GM19025 (cell line): ENCODE measurements around the gene TDRD9.

Source experiments
- ATAC-seq: cut with Tn5 transposase; IDR thresholded peaks from one replicate; pipeline ENCODE4 v1.9.1; 2021; ENCODE audit warnings: mild to moderate bottlenecking, low read depth, moderate library complexity; ENCODE audit not compliant: unreplicated experiment

The TDRD9 gene

DNA sequence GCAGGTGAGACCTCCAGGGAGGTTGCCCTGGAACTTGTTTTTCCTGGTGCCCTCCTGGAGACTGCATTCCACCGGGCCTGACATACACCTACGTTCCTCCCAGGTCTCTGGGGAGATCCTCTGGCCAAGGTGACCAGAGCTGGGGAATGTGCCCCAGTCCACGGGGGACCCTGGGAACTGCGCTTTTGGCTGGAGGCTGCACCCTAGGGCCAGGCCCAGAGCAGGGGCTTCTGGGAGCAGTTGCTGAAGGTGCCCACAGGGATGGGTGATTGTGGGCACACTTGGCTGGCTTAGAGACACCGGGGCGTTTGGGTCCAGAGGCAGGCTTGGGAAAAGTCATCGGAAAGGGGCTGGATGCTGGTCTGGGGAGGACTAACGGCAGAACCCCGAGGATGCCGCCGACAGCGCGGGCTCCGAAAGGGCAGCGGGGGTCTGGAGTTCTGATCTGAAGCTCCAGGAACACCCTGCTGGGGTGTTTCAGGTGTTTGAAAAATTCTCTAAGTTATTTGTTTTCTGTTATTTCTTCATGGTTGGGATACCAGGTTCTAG is 36.5 kb upstream of the TDRD9 start:
- no peak for ATAC-seq

DNA sequence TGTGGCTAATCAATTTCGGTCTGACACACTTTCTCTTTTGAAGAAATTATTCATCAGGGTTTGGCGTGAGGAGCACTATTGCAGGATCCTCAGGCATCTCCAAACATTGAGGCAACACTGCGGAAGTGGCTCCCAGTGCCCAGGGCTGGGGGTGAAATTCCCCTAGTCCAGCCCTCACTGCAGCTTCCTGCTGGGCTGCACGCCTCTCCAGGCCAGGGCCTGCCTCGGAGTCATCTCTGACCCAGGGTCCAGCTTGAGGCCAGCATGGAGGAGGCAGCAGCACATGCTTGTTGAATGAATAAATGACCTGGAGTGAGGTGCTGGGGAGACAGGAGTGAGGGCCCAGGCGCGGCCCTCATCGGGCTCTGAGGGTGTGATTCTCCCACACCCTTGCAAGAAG is 36.0 kb upstream of the TDRD9 start:
- ATAC-seq = no peak

DNA sequence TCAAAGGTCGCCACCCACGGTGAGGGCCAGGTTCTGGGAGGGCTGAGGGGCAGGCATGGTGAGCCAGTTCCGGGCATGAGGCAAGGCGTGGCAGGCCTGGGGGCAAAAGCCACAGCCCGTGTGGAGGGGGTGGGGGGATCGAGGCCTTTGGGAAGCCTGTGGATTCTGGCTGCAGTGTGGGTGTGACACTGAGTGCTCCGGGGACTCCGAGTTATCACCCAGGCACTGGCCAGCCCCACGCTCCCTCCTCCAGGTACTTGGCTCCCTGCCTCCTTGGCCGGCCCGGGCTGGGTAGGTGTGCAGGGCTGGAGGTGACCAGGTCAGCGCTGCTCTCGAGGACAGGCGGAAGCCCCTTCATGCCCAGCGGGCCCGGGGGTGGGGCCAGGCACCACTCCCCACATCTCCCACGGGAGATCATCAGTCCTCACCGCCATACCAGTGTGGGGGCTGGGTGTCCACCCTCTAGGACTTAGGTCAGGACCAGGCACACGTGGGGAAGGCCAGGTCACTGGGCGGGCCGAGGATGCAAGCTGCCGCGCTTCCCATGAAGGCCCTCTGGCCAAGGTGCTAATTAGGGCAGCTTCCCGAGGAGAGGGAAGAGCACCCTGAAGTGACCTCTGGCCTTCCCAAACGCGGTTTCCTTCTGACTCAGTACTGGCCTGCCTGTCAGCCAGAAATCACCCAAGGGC is 34.1 kb upstream of the TDRD9 start:
- no peak for ATAC-seq

DNA sequence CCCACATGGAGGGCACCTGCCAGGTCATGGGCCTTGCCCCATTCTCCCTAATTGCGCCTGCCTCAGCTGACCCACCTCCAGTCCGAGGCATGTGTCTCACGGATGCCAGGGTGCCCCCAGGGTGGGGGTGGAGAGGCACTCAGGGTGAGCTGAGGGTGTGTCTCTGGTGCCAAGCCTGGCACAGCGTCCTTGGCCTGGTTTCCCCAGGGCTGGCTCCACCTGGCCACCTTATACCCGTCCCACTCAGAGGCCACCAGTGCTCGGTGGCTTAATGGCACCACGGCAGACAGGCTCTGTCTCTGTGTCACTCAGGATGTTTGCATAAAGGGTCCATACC is 33.6 kb upstream of the TDRD9 start:
- ATAC-seq = no peak

DNA sequence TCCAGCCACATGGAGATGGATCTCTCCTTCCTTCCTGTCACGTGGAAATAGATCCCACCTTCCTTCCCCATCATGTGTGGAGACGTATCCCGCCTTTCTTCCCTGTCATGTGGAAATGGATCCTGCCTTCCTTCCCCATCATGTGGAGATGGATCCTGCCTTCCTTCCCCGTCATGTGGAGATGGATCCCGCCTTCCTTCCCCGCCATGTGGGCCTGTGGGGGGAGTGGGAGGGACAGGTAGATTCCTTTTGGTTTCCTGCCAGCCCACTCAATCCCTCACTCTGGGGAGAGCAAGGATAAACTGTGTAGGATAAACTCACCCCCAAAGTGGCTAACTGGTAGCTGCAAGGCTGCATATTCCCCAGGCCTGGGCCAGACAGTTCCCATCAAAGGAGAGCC is 31.7 kb upstream of the TDRD9 start:
- no peak for ATAC-seq

DNA sequence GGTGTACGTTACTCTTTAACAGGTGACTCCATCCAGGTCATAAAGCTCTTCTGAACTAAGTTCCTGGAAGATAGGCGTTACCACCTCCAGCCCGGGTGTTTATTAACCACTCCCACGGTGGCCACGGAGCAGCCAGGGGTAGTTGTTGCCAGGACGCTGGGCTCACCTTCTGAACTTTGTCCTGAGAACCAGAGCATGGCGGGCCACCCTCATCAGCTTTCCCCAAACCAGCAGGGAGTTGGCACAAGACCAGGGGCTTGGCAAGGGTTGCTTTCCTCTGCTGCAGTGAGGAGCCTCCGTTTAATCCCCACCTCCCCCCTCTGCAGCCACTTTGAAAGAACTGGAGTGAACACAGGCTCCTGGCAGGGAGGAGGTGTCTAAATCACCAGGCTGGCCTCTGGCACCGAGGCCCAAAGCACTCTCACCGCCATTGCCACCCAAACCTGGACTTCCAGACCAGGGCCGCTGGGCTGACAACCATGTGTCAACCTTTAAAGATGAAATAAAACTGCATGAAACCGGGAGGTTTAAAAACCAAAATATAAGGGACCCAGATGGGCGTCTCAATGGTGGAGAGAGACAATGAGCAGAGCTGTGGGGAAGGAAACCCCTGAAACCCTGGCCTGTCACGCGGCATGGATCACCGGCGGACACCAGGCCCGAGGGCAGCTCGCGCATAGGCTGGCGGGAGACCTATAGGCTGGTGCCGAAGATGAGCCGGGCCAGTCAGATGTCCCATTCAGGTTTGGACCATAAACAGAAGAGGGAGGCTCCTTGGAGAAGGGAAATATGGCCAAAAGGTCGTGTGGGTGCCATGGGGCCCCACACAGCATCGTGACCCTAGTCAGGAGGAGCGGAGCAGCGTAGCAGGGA is 30.9 kb upstream of the TDRD9 start:
- no peak for ATAC-seq

DNA sequence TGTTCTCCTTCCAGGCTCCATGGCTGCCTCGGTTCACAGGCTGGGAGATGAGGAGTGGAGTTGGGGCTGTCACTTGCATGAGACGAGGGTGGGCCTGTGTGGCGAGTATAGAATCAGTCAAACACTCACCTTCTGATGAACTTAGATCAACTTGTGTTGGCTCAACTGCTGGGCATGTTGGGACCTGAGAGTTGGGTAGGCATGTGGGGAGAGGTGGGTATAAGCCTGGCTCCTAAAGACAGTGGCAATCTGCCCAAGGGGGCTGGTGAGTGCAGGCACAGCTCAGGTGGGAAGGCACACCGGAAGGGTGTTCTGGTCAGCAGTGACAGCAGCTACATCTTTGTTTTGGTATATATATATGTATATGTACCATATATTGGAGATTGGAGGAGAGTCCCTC is 30.1 kb upstream of the TDRD9 start:
- ATAC-seq = no peak

DNA sequence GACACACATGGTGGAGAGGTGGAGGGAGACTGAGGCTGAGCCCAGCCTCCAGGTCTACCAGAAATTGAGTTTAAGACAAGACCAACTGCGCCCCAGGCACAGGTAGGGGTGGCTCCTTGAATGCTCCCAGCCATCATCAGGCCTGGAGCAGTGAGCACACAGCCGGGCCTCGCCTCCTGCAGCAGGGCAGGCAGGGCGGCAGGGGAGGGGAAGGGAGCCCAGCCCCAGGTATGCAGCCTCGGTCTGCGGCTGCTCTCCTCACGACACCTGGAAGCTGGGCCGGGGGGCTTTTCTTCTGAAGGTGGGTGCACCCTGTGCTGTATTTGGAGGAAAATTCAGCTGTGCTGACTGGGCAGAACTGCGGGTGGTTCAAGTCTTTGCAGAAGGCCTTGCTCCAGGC is 29.5 kb upstream of the TDRD9 start:
- ATAC-seq = no peak

DNA sequence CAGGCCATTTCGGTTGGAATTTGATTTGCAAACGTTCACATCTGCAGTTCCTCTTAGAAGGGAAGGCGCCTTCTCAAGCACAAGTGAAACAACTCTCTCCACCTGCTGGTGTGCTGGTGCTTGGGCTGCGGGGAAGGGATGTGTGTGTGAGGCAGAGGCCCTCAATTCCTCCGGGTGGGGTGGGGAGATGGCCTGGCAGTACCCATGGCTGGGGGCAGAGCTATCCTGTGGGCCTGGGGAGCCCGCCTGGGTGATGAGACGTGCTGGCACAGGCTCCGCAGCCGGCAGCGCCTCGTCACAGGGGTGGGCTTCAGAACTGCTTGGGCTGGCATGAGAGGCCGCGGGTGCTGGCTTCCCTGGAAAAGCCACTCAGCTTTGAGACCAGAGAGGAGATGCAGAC is 28.9 kb upstream of the TDRD9 start:
- ATAC-seq = no peak

DNA sequence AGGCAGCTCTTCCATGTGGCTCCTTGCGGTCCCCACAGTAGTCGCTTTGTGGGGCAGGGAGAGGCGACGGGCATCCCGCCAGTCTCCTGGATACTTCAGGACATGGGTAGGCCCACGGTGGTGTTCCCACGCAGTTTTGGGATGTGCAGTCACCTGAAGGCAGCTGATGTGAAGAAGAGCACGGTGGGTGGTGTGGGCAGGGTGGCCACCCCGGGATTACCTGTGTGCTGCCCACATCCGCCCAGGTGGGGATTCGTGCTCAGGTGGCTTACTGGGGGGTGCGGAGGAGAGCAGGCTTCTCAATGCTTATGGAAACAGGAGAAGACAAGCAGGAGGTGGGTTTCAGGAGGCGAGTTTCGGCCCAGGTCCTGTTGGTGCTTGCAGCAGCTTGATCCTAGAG is 28.4 kb upstream of the TDRD9 start:
- ATAC-seq = no peak

DNA sequence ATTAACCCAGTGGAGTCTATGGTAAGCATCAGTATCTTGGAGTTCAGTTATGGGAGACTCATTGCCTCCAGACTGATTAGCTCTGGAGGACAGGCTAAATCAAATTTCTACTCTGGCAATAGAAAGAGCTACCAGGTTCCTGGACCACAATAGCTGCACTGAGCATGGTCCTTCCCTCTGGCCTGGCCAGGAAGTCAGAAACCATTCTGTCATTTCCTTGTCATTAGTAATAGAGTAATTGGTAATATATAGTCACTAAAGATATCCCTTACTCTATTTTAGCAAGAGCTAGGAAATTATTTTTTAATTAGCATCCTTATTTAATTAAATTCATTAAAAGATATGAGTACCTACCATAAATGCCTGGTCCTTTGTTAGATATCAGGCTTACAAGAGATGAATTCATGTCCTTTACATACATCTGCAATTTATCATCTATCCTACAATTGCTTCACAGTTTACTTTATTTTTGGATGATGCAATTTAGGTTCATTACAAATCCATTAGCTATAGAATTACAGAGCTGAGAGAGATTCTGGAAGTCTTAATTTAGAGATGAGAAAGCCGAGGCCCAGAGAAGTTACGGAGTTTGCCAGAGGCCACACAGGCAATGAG is 23.7 kb upstream of the TDRD9 start:
- ATAC-seq = no peak

DNA sequence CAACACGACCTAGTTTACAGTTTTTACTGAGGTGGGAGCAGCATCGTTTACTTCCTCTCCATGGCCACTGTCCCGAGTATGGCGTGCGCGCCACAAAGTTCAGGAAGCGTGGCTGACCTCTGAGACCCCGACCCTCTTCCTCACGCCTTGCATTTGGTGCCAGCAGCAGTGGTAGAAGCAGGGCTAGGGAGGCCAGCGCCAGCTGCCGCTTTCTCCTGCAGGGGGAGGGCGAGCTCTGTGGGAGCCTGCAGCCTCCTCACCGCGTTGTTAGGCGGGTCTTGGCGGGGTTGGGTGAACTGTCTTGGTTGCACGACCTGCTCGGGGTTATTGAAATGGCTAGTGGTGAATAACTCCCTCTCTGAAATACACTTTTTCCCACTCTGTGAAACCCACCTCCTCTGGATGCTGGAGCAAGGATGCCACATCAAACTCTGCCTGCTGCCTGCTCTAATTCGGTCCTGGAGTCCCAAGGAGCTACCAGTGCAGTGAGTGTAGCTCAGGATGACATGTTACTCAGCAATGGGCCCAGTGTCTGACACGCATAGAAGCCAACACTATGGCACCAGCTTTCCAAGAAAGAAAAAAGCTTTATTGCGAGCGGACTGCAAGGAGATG is 22.3 kb upstream of the TDRD9 start:
- no peak for ATAC-seq

DNA sequence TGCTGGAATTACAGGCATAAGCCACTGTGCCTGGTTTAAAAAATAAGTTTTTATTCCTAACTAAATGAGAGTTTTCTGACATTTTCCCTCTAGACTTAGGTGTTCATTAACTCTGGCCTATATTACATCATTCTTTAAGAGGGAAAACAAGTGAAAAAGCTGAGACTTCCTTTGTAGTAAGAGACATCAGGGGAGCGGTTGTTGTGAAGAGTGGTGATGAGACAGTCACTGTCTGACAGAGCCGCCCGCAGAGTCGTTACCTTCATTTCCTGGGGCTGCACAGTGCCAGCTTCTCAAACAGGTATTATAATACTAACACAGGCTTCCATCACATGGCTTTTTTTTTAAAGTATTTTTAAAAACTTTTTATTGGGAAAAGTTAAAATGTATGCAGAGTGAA is 19.7 kb upstream of the TDRD9 start:
- ATAC-seq = no peak

DNA sequence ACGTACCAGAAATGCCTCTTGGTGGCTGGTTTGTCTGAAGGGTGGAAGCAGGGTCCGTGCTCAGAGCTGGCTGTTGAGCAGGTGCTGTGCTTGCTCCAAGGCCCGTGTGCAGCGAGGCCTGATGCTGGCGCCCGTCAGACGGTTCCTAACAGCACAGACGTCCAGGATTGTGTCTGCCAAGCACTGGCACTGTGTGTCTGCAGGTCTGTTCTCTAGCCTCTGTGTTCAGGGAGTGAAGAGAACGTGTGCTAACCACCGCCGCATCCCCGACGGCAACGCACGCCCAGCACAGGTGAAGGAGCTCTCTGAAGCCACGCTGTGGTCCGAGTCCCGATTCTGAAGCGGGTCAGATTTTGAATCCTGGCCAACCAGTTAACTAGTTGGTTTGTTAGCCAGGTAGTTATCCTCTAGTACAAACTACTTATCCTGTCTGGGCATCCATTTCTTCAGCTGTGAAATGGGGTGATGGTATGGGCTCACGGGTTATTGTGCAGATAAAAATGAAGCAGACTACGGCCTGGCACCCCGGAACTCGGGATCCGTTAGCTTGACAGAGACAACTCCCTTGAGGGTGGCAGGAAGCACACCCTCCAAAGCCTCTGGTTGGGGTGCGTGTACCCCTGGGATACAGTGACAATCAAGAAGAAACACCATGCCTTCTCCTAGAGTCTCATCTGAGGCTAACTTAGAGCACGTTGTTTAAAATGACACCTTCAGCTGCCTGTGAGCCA is 18.6 kb upstream of the TDRD9 start:
- ATAC-seq = no peak

DNA sequence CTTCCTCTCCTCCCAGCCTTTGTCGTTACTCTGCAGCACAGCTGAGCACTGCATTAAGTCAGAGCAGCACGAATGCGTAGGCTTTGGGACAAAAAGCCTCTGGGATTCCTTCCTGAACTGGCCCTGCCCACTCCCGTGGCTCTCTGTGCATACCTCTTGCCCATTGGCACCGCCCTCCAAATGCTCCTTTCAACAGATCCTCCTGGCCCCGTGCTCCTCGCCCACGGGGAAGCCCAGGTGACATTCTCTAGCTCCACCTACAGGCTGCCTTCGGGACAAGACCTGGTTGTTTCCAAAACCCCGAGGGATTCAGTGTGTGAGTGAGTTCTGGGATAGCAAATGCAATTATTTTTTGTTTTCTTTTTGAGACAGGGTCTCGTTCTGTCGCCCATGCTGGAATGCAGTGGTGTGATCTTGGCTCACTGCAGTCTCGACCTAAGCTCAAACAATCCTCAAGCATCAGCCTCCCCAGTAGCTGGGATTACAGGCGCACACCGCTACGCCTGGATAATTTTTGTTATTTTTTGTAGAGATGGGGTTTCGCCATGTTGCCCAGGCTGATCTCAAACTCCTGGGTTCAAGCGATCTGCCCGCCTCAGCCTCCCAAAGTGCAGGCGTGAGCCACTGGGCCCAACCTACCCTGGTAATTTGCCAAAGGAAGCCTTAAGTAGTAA is 17.9 kb upstream of the TDRD9 start:
- no peak for ATAC-seq

DNA sequence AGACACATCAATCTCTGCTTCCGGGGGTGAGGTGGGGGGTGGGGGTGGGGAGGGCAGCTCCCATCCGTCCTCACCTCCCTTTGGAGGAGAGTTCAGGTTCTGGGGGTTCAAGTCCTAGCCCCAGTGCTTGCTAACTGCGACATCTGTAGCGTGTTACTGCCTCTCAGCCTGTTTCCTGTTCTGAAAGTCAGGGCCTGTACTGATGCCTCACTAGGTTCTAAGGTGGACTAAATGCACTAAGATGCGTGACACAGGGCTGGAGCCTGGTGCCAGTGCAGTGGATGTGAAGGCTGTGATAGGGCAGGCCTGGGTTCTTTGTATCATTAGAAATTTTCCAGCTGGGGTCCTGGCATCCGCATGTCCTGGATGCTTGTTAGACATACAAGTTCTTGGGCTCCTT is 17.3 kb upstream of the TDRD9 start:
- ATAC-seq = no peak

DNA sequence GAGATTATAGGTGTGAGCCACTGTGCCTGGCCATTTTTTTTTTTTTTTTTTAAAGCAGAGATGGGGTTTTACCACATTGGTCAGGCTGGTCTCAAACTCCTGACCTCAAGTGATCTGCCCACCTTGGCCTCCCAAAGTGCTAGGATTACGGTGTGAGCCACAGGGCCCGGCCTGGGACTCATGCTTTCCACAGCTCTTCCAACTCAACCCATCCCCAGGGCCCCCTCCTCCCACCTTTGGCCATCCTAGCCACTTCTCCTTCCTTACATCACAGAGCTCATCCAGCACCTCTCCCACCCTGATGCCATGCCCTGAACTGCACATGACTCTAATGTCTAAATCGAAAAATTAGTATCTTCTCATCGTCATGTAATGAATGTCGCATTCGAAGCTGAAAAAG is 12.6 kb upstream of the TDRD9 start:
- no peak for ATAC-seq

DNA sequence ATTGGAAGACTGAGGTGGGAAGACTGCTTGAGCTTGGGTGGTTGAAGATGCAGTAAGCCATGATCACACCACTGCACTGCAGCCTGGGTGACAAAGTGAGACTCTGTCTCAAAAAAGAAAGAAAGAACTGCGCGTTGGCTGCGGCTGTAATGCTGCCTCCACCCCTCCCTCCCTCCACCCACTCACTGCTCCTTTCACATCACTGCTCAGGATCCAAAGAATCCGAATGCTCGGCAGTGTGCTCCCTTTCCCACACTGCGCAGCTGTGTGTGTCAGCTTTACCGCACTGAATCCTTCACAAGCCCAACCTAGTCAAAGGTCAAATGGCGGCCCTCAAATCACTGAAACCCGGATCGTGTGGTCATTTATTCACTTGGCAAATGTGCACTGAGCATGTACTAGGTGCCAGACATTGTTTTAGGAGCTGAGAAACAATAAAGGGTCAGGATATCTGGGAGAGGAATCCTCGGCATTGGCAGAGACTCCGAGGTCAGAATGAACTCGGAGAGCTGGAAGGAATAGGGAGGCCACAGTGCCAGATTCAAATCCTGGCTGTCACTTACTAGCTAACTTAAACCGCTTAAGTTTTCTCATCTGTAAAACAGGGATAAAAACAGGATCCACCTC is 11.5 kb upstream of the TDRD9 start:
- ATAC-seq = no peak
